Hematopoietic multipotent progenitor cell treated with erythropoietin and hydrocortisone succinate and interleukin-3 and kit ligand, for 6 days (in vitro differentiated cells): ENCODE results near the gene FBLN1.
A peak's percentile ranks its signal among the peaks of the same experiment; 100 is the strongest.
"Not testable (repeated sequence)": the region's sequence is repeated elsewhere in the genome, so short reads cannot be mapped to it uniquely, and the experiment has no call there.

ENCODE experiments used
- DNase-seq: peaks from one replicate; pipeline ENCODE4 v3.0.0-alpha.2; 2015

FBLN1 gene

DNA sequence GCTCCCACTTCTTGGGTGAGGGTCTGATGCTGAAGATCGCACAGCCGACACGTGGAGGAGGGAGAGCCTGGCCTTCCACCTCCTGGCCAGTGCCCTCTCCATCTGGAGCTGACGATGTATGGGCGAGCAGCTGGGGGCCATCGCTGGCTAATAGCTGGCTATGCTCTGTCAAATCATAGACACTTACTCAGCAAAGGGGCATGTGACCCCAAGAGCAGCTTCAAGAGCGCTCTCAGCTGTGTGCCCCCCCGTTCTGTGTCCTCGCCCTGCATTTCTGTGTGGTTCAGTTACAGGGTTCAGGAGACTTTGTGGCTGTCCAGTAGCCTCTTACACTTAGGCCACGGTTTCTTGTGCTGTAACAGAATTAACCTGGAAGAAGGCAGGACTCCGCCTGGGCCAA is 26.4 kb downstream of the FBLN1 start:
- no peak for DNase-seq

DNA sequence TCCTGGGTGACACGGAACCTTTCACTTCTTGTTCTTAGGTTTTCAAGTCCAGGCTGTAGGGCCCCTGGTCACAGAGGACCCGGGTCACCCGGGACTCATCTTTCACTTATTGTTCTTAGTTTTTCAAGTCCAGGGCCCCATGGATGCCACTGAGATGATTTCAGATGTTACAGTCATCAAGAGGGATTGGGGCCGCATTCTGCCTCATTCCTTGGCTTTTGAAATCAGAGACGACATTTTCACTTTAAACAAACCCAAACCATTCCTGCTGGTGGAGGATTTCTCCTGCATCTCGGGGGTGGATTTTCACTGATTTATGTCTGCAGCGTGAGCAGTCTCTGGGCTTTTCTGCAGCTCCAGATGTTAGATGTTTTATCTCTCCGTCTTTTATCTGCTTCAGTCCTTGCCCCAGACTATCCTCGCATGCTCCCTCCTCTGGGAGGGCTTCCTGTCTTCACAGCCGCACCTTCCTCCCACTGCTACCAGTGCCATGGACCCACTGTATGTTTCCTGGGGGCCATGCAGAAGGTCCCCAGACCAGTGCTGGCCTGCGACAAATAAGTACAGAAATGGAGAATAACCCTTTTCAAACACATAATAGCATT is 27.4 kb downstream of the FBLN1 start:
- no peak for DNase-seq

DNA sequence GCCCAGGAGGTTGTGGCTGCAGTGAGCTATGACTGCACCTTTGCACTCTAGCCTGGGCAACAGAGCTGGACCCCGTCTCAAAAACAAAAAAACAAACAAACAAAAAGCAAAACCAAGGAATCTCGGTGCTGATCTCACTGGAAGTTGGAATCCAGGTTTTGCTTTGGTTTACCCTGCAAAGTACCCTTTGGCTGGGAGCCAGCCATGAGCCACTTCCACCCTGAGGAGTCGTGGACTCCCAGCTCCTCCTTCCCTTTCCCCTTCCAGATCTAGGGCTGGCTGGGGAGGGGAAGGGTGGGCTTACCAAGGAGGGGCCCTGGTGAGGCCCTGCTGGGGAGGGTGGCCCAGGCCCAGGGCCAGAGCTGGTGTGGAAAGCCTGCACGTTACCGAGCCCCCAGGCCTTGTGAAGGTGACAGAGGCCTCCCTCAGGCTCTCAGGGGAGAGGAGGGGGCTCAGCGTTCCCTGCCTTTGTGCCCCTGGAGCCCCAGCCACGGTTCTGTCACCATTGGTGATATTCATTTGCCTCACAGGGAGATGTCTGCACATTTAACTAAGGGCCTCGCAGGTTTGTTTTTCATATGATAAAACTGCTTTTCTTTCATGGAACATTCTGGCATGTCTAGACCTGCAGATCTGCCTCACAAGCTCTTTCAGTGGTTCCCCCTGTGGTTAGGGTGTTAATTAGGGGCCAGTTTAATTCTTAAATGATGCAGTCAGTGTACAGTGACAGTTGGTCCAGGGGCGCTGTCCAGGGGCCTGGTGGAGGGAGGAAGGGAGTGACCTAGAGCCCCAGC is 29.0 kb downstream of the FBLN1 start:
- DNase-seq = no peak

DNA sequence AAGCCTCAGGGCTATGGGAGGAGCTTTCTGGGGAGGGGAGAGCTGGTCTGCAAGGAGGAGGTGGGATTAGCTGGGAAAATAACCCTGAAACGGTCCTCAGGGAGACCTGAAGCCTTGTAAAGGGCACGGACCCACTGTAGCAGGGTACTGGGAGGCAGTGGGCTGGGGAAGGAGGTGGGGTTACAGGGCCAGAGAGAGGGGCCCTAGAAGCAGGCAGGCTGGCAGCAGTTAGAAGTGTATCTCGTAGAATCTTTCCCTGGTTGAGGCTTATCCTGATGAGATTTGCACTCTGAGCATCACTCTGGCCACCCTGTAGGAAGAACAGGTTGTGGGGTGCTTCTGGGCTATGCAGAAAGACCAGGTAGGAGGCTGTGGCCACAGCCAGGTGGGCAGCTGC is 29.6 kb downstream of the FBLN1 start:
- no peak for DNase-seq

DNA sequence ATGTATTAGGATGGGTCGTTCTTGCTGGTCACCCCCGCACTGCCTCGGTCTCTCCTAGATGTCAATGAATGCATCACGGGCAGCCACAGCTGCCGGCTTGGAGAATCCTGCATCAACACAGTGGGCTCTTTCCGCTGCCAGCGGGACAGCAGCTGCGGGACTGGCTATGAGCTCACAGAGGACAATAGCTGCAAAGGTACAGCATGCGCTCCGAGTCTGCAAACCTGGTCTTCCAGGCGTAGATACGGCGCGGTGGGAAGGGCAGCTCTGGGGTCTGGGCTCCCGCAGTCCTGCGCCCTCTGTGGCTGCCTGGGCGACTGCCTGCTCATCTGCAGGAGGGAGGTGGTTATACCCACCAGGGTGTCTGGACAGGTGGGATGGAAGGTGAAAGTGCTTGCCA is 31.0 kb downstream of the FBLN1 start:
- no peak for DNase-seq

DNA sequence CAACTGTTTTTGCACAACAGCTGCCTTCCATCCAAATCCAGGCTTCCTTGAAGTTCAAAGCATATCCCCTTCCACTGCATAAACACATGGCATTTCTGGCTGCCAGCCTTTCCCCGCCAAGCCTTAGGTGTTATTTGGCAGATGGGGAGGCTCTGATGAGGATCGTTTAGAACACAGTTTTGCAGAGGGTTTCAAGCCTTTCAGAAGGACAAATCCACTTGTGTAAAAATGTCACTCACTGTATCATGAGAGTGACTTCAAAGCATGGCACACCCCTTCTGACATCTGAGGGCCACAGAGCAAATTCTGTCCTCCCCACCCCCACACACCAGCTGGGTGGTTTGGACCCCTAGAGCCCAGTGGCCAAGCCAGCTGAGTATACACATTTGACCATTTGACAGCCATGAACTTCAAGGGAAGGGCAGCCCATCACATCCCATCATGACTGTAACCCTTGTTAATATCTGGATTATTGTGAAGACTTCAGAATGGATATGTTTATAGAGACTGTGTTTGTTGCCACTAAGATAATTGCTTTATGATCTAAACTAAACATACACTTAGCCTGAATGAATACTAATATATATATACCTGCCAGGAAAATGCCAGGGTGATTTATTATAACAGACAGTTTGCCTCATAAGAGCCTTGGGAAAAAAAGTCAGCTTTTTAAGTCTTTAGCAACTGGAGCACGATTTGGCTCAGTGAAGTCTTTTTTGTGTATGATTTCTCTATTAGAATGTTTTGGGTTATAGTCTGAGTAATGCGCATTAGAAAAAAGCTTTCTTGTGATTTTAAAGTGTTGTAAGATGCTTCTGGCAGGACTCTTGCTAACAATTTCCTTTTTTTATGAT is 31.9 kb downstream of the FBLN1 start:
- no peak for DNase-seq

DNA sequence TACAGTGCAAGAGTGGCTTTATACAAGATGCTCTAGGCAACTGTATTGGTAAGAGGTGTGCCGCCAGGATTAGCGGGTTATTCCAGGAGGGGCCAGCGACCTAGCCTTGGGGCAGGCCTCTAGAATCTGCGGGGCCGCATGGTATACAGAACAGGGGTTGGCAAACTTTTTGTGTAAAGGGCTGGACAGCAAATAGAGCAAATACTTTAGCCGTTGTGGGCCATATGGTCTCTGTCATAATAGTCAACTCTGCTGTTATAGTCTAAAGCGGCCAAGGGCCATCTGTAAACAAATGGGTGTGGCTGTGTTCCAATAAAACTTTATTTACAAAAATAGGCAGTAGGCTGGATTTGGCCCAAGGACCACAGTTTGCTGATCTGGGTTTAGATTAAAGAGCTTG is 32.6 kb downstream of the FBLN1 start:
- DNase-seq = no peak

DNA sequence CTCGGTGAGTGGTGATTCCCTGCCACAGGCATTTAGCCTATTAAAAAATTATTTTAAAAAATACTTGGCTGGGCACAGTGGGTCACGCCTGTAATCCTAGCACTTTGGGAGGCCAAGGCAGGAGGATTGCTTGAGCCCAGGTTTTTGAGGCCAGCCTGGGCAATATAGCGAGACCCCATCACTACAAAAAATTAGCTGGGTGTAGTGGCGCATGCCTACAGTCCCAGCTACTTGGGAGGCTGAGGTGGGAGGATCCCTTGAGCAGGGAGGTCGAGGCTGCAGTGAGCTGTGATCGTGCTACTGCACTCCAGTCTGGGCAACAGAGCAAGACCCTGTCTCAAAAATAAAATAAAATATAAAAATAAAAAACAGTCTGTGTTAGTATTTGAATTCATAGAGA is 33.2 kb downstream of the FBLN1 start:
- DNase-seq = not testable (repeated sequence)

DNA sequence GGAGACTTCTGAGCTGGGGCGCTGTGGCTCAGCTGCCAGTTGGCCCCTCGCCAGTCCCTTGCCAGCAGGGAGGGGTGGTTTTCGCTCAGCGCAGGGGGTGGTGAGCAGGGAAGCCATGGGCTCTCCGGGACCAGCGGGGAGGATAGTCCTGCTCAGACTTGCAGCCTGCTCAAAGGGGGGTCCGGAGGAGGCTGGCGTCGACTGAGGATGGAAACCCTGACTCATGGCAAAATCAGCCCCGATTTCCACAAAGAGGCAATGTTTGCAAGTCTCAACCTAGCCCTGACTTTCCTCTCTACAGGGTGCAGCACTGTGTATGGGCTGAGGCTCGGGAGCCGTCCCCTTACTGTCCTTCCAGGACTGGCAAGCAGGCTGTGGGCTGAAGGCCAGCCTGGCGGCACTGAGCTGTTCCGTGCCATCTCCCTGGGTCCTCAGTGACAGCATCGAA is 35.1 kb downstream of the FBLN1 start:
- DNase-seq = no peak

DNA sequence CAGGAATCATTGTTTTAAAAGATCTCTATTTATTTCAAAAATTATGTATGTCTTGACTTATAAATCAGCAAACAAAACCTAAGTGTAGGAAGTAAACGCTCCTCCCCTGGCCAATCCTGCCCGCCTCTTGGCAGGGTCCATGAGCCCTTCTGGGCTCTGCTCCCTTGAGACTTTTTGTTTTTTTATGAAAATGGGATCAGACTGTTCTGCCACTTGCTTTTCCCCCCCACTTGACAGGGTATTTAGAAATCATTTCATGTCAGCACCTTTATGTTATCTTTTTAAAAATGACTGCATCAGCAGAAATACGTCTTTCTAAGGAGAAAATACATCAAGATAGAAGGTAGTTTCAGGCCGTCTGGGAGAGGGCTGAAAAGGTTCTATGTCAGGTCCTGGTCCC is 35.6 kb downstream of the FBLN1 start:
- DNase-seq = no peak

DNA sequence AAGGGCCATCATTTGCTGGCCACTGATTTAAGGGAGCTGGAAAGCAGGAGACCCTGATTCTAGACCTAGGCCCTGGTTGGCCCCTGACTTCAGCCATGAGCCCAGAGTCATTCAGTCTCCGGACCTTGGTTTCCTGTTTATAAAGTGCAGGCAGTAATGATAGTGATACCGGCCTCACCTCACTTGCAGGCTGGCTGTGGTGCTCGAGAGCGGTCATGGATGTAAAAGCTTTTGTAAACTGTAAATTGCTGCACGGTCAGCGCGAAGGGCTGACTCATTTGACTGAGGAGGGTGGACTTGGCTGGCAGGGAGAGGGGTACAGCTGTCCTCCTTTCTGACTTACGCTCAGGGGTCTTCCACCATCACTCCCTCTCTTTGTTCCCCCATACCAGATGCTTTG is 37.4 kb downstream of the FBLN1 start:
- DNase-seq = no peak

DNA sequence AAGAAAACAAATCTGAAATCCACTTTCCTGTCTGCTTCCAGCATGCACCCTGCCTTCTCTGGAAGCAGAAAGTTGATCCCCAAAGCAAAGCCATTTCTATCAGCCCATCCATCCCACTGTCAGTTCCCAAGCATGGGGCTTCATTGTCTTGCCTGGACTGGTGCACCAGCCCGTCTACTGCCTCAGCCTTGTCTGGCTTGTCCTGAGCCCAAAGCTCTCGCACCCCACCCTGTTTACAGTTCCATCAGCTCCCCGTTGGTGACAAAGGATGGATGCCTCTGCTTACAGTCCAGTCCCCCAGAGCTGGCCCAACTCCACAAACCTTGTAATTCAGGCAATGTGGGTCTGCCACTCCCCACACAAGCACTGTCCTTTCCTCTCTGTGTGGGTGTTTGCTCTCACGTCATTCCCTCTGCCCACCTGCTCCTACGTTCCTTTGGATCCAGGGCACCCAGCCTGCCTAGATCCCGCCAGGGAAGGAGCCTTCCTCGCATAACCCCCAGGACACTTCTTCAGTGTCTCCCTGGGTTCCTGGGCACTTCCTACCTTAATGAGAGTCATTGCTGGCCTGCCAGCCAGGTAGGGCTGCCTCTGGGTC is 38.8 kb downstream of the FBLN1 start:
- DNase-seq = no peak

DNA sequence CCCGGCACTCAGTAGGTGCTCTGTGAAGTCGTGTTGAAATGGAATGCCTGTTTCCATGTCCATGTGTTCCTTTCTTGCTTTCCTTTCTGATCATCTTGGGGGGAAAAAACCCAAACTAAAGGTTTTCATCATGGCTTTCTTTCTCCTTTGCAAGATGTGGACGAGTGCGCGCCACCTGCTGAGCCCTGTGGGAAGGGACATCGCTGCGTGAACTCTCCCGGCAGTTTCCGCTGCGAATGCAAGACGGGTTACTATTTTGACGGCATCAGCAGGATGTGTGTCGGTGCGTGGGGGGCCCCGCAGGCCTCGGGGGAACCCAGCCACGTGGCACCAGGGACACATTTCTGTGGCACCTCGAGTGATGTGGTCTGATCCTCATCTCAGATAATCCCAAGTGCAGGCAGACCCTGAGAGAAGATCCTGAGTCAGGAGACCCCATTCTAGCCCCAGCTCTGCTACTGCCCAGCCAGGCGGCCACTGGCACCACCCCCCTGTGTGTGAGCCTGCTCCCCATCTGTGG is 39.4 kb downstream of the FBLN1 start:
- DNase-seq = no peak

DNA sequence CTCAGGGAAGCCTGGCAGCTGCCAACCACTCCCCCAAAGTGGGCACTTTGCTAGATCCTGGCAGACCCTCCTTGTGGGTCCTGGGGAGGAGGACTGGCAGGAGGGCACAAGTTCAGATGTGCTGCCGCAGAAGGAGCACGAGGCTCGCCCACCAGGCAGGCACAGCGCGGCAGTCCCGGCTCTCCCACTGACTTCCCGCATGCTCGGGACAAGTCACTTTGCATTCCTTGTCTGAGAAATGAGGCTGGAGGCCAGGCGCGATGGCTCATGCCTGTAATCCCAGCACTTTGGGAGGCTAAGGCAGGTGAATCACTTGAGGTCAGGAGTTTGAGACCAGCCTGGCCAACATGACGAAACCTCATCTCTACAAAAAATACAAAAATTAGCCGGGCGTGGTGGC is 40.1 kb downstream of the FBLN1 start:
- DNase-seq = not testable (repeated sequence)

DNA sequence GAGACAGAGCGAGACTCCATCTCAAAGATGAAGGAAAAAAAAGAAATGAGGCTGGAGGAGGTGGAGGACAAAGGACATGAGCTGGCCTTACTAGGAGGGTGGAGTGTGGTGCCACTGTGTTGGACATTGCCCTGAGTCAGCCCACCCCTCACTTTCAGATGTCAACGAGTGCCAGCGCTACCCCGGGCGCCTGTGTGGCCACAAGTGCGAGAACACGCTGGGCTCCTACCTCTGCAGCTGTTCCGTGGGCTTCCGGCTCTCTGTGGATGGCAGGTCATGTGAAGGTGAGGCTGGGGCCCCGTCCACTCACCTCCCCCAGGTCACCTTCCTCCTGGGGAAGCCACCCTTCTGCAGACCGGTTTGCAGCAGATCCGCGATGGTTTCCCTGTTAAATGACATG is 40.6 kb downstream of the FBLN1 start:
- no peak for DNase-seq

DNA sequence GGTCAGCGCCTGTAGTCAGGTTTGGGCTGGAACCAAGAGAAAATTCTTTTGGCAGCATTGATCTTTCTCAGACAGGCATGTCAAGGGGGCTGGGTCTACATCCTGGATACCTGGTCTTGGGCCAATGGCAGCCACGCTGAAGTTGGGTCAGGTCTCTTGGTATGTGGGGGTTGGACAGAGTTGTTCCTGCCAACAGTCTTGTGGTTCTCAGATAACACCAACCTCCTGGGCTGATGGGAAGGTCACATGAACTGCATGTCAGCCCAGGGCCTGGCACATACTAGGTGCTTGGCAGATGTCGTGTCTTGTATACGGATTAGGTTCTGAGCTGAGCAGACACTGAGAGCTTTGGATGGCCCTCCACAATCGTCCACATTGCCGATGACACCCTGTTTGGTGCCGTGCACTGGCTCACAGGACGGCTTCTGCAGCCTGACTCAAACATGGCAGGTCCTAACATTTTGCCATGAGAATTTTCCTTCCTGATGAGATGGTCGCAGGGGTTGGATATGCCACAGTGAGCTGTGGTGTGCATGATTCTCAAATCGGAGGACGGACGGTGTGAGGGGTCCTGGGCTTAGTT is 42.0 kb downstream of the FBLN1 start:
- peak; percentile 91 for DNase-seq

DNA sequence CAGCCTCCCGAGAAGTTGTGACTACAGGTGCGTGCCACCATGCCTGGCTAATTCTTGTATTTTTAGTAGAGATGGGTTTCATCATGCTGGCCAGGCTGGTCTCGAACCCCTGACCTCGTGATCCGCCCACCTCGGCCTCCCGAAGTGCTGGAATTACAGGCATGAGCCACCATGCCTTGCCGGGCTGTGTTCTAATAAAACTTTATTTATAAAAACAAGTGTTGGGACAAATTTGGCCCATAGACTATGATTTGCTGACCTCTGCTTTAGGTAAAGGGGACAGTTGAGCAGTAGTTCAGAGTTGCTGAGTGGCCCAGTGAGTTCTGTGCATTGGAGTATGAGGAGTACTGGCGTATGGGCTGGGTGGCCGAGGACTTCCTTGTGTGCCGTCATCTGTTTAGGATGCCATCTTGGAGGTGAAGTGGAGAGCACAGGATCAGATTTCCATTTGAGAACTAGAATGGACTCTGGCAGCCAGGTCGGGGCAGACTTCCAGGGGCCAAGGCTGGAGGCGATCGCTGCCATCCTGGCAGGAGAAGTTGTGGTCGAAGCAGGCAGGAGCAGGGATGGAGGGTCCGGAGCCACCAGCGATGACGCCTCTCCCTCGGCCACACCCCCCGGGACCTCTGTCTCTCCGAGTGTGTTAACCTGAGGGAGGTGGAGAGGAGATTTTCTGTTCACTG is 43.8 kb downstream of the FBLN1 start:
- DNase-seq = no peak

DNA sequence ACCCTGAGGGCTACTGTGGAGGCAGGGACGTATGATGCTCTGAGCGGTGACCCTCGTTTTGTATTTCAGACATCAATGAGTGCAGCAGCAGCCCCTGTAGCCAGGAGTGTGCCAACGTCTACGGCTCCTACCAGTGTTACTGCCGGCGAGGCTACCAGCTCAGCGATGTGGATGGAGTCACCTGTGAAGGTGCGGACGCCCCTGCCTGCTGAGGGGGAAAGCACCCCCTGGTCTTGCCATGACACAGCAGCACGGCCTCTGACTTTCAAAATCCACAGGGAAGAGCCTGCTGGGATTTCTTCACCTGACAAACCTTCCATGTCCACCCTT is 44.3 kb downstream of the FBLN1 start:
- DNase-seq = no peak

DNA sequence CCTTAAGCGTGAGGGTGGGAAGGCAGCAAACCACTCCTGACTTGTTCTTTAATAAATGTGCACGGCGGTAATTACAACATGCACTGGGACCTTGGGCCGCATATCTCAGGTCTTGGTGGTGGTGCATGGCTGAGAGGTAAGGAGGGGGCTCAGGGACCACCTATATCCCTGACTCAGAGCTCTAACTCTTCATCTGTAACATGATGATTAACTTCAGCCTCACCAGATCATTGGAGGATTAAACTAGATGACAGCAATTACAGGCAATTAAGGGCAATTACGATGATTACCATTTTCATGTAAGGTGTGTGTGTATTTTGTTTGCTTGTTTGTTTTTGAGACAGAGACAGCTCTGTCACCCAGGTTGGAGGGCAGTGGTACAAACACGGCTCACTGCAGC is 45.0 kb downstream of the FBLN1 start:
- DNase-seq = no peak

DNA sequence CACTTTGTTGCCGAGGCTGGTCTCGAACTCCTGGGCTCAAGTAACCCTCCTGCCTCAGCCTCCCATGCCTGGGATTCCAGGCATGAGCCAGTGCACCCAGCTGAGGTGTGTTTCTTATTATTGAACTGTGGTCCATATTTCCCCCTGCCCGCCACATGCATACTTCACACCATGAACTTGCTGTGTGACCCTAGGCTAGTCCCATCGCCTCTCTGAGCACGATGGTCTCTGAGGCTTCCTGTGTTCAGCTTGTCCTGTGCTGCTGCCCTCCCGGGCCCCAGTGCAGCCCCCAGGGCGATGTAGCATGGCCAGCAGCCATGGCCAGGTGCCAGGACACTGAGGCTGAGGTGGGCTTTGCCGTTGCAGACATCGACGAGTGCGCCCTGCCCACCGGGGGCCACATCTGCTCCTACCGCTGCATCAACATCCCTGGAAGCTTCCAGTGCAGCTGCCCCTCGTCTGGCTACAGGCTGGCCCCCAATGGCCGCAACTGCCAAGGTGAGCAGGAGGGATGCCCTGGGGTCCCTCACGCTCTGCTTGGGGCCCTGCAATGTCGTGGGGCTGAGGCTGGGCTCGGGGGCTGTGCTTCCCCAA is 45.7 kb downstream of the FBLN1 start:
- DNase-seq = no peak

DNA sequence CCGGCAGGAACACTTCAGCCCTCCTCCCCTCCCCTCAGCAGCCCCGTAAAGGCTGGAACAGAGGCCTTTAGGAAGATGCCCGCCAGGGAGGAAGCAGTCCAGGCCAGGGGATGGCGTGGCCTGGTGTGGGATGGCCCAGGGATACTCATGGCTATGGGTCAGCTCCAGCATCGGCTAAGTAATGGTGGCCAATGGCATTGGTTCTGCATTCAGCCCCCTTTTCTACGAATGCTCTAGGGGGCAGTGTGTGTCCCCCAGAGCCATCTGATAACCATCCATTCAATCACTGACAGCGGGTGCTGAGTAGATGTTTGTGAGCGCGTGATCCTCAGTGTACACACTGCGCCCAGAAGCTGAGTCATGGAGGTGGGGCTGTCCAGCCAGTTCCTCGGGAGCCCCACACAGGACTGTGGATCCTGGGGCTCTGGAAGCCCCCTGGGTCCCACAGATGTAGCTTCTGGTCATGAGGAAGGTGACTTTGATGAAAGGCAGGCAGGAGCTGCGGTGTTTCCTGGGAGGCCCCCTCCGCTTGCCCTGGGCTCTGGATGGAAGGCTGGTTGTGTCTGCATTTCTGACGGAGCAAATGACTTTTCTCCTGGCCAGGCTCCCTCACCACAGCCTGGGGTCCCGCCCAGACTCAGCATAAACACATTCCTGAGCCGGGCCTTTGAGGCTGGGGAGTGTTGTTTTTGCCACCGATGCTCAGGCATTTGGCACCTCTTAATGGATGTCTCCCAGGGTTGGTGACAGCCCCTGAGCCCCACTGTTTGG is 46.5 kb downstream of the FBLN1 start:
- DNase-seq = peak; percentile 62
